Natural killer cell (primary cell): Measurements from ENCODE around the gene BICDL1. TPM values are rescaled to one million over a fixed set of nuclear protein-coding genes. Genes with fewer than 3 reads are reported as not detected.
"Not testable (repeated sequence)": the region's sequence is repeated elsewhere in the genome, so short reads cannot be mapped to it uniquely, and the experiment has no call there.

Experiments used
- ATAC-seq, 3 donors: fragments of 150-1000 bp in 2 of 3; fragments of 200-7000 bp in 1 of 3; cut with Tn5 transposase; 1 replicate in 1 of 3; 2 replicates in 2 of 3; pipeline ENCODE4 v1.10.0; 2021; ENCODE audit warnings: mild to moderate bottlenecking in 2 of 3, moderate library complexity in 2 of 3
- DNase-seq, 2 donors: peaks; one replicate each; pipeline versions ENCODE4 v3.0.0 to v3.0.0-alpha.2; 2013 to 2021; ENCODE audit warnings: mixed read lengths in 1 of 2
- H3K27ac ChIP-seq: one replicate; pipeline ENCODE4 v1.5.1; 2013; ENCODE audit warnings: mild to moderate bottlenecking, low read length
- H3K27me3 ChIP-seq: one replicate; pipeline ENCODE4 v1.6.1; 2013; ENCODE audit warnings: low read length; ENCODE audit not compliant: control insufficient read depth, insufficient read depth
- H3K36me3 ChIP-seq: one replicate; pipeline ENCODE4 v1.6.1; 2013; ENCODE audit warnings: low read length; ENCODE audit not compliant: control insufficient read depth, insufficient read depth
- H3K4me1 ChIP-seq: one replicate; pipeline ENCODE4 v1.6.1; 2013; ENCODE audit warnings: low read length; ENCODE audit not compliant: control insufficient read depth, insufficient read depth
- H3K4me3 ChIP-seq: one replicate; pipeline ENCODE4 v1.5.1; 2013; ENCODE audit warnings: low read length
- H3K9me3 ChIP-seq: one replicate; pipeline ENCODE4 v1.6.1; 2013; ENCODE audit warnings: low read length; ENCODE audit not compliant: control insufficient read depth, insufficient read depth
- H3K27ac Mint-ChIP-seq, 2 donors: one replicate each; pipeline ENCODE4 v1.8.0; 2022; ENCODE audit warnings: mild to moderate bottlenecking in 2 of 2, mixed read lengths in 2 of 2, moderate library complexity in 1 of 2
- H3K27me3 Mint-ChIP-seq, 2 donors: one replicate each; pipeline ENCODE4 v1.8.0; 2022; ENCODE audit warnings: low read depth in 2 of 2, mixed read lengths in 2 of 2
- H3K36me3 Mint-ChIP-seq: one replicate; pipeline ENCODE4 v1.8.0; 2022; ENCODE audit warnings: mixed read lengths
- H3K4me1 Mint-ChIP-seq, 2 donors: one replicate each; pipeline ENCODE4 v1.8.0; 2022; ENCODE audit warnings: mixed read lengths in 2 of 2
- H3K4me3 Mint-ChIP-seq: one replicate; pipeline ENCODE4 v1.8.0; 2022; ENCODE audit warnings: mild to moderate bottlenecking, moderate library complexity, mixed read lengths
- H3K9me3 Mint-ChIP-seq, 2 donors: one replicate each; pipeline ENCODE4 v1.8.0; 2022; ENCODE audit warnings: mixed read lengths in 2 of 2
- WGBS: methylation state at CpG from one replicate; pipeline ENCODE4 v1.1.7; 2013; ENCODE audit warnings: missing lambda C conversion rate; ENCODE audit not compliant: insufficient coverage; 5-methylcytosine and 5-hydroxymethylcytosine counted together
- intact Hi-C: fragments of 100-400 bp; cut with micrococcal nuclease; formaldehyde crosslinking; loops from one replicate; pipeline ENCODE4 v1.14.2; 2022
- total RNA-seq, 4 donors: library from RNA; stranded (reverse); fragments of 120-200 nt in 1 of 4; gene quantifications; one replicate each; pipeline versions ENCODE4 v1.2.3 to v1.2.4, GENCODE V29; 2013 to 2022
- TF ChIP-seq, protein P1 (sequence below): fragments of 200-600 bp; IDR thresholded peaks from one replicate; pipeline ENCODE4 v1.8.0; 2022; ENCODE audit warnings: antibody characterized with exemption

Gene BICDL1
- total RNA-seq, 3 donors from 2014 or later (not counting 1 experiment from before 2014, with no cell fraction given) = 29.3 to 37.1 (median 34.3) TPM

DNA sequence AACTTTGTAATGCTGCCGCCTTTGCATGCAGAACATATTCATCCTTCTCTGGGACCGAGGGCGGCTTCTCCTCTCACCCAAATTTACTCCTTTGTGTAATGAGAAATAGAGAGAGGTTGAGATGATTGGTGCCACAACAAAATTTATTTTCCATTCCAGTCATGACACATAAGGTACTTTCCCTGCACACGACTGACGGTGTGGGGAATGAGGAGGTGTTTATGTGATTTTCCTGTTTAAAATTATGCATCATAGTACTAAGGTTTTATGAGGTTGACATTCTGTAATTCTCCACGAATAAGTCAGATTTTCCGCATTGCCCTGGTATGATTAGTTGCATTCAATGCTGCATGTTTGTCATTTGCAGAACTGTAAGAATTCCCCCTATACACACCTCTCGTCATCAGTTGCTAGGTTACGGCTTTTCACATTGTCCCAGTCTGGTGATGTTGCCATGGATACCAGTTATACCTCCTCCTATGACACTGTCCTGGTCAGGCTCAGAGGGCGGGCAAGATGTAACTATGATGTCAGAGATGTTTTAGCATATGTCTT is 23.1 kb downstream of the BICDL1 start:
- Mint-ChIP-seq H3K9me3 (no peaks in the 10 kb centered on the region), H3K36me3 (no peaks in the 10 kb centered on the region), H3K4me1 (peaks cover 37 to 42% of the 10 kb centered on the region in 2 donors), H3K27me3 (no peaks in the 10 kb centered on the region), H3K4me3 (no peak overlapping the region), H3K27ac (peak overlapping the region; percentile 82 to 89)
- WGBS = 43% methylated on average over 5 of the region's 10 CpGs
- no peaks in the 10 kb centered on the region for H3K9me3 ChIP-seq
- no peak overlapping the region for H3K4me3 ChIP-seq
- H3K27me3 ChIP-seq = no peaks in the 10 kb centered on the region
- H3K36me3 ChIP-seq = no peaks in the 10 kb centered on the region
- peak overlapping the region; percentile 79 for H3K27ac ChIP-seq
- peak; percentile 55 to 63 (median 59) for ATAC-seq
- intact Hi-C loops = no loop called here
- DNase-seq = peak; percentile 19 to 97
- TF ChIP-seq, protein P1, sequence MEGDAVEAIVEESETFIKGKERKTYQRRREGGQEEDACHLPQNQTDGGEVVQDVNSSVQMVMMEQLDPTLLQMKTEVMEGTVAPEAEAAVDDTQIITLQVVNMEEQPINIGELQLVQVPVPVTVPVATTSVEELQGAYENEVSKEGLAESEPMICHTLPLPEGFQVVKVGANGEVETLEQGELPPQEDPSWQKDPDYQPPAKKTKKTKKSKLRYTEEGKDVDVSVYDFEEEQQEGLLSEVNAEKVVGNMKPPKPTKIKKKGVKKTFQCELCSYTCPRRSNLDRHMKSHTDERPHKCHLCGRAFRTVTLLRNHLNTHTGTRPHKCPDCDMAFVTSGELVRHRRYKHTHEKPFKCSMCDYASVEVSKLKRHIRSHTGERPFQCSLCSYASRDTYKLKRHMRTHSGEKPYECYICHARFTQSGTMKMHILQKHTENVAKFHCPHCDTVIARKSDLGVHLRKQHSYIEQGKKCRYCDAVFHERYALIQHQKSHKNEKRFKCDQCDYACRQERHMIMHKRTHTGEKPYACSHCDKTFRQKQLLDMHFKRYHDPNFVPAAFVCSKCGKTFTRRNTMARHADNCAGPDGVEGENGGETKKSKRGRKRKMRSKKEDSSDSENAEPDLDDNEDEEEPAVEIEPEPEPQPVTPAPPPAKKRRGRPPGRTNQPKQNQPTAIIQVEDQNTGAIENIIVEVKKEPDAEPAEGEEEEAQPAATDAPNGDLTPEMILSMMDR = no peak
- H3K4me1 ChIP-seq = peaks cover 41% of the 10 kb centered on the region

DNA sequence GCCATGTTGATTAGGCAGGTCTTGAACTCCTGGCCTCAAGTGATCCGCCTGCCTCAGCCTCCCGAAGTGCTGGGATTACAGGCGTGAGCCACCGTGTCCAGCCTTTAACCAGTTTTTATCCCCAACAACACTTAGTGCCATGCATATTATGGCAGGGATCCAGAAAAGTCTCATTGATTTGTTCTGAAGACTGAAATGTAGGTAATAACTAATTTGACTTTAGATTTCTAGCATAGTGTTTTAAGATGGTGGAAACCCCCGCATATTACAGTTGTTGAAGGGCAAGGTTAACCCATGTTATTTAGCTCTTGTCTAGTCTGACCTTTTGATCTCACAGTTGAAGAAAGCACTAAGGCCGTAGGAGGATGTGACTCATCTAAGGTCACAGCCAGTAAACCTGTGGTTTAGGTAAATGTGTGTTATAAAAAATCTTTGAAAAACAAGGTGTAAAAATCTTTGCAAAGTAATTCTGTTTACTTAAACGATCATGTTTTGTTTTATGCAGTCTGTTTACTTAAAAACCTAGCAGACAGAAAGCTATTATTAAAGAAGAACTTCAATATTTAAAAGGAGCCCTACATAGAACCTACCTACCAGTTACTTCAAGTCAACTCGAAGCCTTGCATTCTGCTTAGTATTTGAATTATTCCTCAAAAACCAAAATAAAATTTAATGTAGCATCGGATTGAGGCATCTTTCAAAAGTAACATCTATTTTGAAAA is 24.8 kb downstream of the BICDL1 start:
- no peak overlapping the region for H3K4me3 ChIP-seq
- H3K36me3 ChIP-seq = no peaks in the 10 kb centered on the region
- no peaks in the 10 kb centered on the region for H3K9me3 ChIP-seq
- intact Hi-C loops = loop anchor here (1.0 to 2.0 kb wide), 2 partner anchors 25 to 73 kb away; partner anchors contain the start of gene BICDL1
- H3K36me3 Mint-ChIP-seq = no peaks in the 10 kb centered on the region
- peak overlapping the region; percentile 79 for H3K27ac ChIP-seq
- H3K4me1 Mint-ChIP-seq = peaks cover 30 to 36% of the 10 kb centered on the region in 2 donors
- peaks cover 36% of the 10 kb centered on the region for H3K4me1 ChIP-seq
- TF ChIP-seq, protein P1 = no peak
- DNase-seq = peak in 1 of 2 donors; percentile 91
- WGBS = 61% methylated on average over 8 of the region's 9 CpGs
- H3K27me3 ChIP-seq = no peaks in the 10 kb centered on the region
- H3K27me3 Mint-ChIP-seq = no peaks in the 10 kb centered on the region
- H3K9me3 Mint-ChIP-seq = no peaks in the 10 kb centered on the region
- H3K27ac Mint-ChIP-seq = peak overlapping the region; percentile 82 to 89
- ATAC-seq = peak; percentile 78 to 93 (median 90)
- H3K4me3 Mint-ChIP-seq = peak overlapping the region; percentile 80

DNA sequence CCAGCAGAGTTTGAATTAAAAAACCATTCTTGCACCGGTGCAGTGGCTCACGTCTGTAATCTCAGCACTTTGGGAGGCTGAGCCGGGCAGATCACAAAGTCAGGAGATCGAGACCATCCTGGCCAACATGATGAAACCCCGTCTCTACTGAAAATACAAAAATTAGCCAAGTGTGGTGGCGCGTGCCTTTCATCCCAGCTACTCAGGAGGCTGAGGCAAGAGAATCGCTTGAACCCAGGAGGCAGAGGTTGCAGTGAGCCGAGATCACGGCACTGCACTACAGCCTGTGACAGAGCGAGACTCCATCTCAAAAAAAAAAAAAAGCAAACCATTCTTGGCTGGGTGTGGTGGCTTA is 25.3 kb downstream of the BICDL1 start:
- Histone ChIP-seq H3K27ac (peak overlapping the region; percentile 74), H3K4me1 (peaks cover 36% of the 10 kb centered on the region)
- Mint-ChIP-seq H3K27ac (peak overlapping the region; percentile 82 to 89), H3K4me3 (peak overlapping the region; percentile 80), H3K4me1 (peaks cover 30 to 36% of the 10 kb centered on the region in 2 donors)
- not testable (repeated sequence) for H3K36me3 Mint-ChIP-seq, H3K9me3 Mint-ChIP-seq, H3K27me3 ChIP-seq, H3K36me3 ChIP-seq, H3K9me3 ChIP-seq, ATAC-seq, H3K4me3 ChIP-seq, H3K27me3 Mint-ChIP-seq
- 88% methylated on average over 11 of the region's 11 CpGs for WGBS
- DNase-seq = peak in 1 of 2 donors; percentile 34
- intact Hi-C loops = loop anchor here (2.0 kb wide), 1 partner anchor 26 kb away; the partner anchor contains the start of gene BICDL1

DNA sequence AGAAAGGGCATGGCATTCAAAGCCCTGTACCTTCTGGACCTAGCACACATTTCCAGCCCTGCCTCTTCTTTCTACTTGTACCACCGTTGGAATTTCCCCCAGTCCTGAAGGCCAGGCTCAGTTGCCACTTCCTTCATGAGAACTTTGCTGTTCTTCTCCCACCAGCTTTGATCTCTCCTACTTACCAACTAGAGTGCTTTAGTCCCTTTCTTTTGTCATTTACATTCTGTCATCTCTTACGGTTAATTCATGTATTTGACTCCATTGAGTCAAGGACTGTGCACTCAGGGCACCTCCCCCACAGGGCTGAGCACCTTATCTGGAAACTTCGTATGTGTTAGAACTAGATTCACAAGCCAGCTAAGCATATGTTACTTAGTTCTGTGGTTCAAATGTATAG is 26.3 kb downstream of the BICDL1 start:
- Mint-ChIP-seq H3K27me3 (no peaks in the 10 kb centered on the region), H3K9me3 (no peaks in the 10 kb centered on the region), H3K4me3 (peak overlapping the region; percentile 33), H3K27ac (peak overlapping the region; percentile 50 to 82), H3K4me1 (peaks cover 30 to 36% of the 10 kb centered on the region in 2 donors), H3K36me3 (no peaks in the 10 kb centered on the region)
- Histone ChIP-seq H3K9me3 (no peaks in the 10 kb centered on the region), H3K27ac (peak overlapping the region; percentile 25), H3K4me3 (no peak overlapping the region), H3K4me1 (peaks cover 36% of the 10 kb centered on the region), H3K27me3 (no peaks in the 10 kb centered on the region), H3K36me3 (no peaks in the 10 kb centered on the region)
- ATAC-seq (no peak), DNase-seq (peak in 1 of 2 donors; percentile 82)
- WGBS = 50% methylated on average over 3 of the region's 3 CpGs
- TF ChIP-seq, protein P1 = no peak
- intact Hi-C loops = loop anchor here (2.0 kb wide), 1 partner anchor 27 kb away; the partner anchor contains the start of gene BICDL1

DNA sequence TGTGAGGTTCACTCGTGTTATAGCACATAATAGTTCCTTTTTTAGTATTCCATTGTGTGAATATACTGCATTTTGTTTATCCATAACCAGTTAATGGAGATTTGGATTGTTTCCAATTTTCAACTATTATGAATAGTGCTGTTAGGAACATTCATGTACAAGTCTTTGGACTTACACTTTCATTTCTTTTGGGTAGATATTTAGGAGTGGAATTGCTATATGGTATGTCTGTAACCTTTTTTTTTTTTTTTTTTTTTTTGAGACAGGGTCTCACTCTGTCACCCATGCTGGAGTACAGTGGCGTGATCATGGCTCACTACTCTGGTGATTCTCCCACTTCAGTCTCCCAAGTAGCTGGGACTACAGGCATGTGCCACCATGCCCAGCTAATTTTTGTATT is 27.2 kb downstream of the BICDL1 start:
- H3K36me3 ChIP-seq, intact Hi-C loops, H3K27me3 Mint-ChIP-seq, ATAC-seq, DNase-seq, H3K4me3 Mint-ChIP-seq, H3K36me3 Mint-ChIP-seq, H3K27me3 ChIP-seq, H3K27ac ChIP-seq, H3K9me3 Mint-ChIP-seq, H3K9me3 ChIP-seq, H3K4me3 ChIP-seq: not testable (repeated sequence)
- H3K4me1 ChIP-seq = peaks cover 30% of the 10 kb centered on the region
- H3K27ac Mint-ChIP-seq = peak overlapping the region; percentile 50 to 82
- H3K4me1 Mint-ChIP-seq = peaks cover 30 to 36% of the 10 kb centered on the region in 2 donors
- WGBS = 100% methylated on average over 1 of the region's 2 CpGs
